Measurements from ENCODE around the gene WDR20.
A peak's percentile ranks its signal among the peaks of the same experiment; 100 is the strongest.

WDR20 gene

DNA sequence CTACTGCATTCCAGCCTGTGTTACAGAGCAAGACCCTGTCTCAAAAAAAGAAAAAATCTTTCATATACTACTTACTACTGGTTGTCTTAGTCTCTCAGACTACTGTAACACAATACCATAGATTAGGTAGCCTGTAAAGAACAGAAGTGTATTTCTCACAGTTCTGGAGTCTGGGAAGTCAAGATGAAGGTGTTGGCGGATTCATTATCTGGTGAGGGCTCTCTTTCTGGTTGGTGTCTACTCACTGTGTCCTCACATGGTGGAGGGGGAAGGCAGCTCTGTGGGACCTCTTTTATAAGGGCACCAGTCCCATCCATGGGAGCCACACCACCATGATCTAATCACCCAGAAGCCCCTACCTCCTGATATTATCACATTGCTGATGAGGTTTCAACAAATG is 14.4 kb downstream of the WDR20 start:
- peaks cover 0 to 6% (median 0%) of the 10 kb centered on the region in 11 experiments; a peak in 2 of 22 replicates for H3K9me3 ChIP-seq (replicated peaks in 1 of 11)
- H3K4me1 ChIP-seq: peaks cover 0 to 38% (median 9%) of the 10 kb centered on the region in 10 experiments; a peak in 14 of 20 replicates
- no peak overlapping the region for H3K4me2 ChIP-seq
- H3K27ac ChIP-seq: no peak overlapping the region
- peaks cover 81 to 100% (median 99%) of the 10 kb centered on the region in 11 experiments for H4K20me1 ChIP-seq
- H3K27me3 ChIP-seq: no peaks in the 10 kb centered on the region
- no peak overlapping the region for H3K9ac ChIP-seq
- no peak overlapping the region for H3K4me3 ChIP-seq
- no peak for TF ChIP-seq Cebpa-rat (IDR thresholded peaks at IDR 0.05)
- peaks cover 30 to 72% (median 43%) of the 10 kb centered on the region in 11 experiments for H3K36me3 ChIP-seq

DNA sequence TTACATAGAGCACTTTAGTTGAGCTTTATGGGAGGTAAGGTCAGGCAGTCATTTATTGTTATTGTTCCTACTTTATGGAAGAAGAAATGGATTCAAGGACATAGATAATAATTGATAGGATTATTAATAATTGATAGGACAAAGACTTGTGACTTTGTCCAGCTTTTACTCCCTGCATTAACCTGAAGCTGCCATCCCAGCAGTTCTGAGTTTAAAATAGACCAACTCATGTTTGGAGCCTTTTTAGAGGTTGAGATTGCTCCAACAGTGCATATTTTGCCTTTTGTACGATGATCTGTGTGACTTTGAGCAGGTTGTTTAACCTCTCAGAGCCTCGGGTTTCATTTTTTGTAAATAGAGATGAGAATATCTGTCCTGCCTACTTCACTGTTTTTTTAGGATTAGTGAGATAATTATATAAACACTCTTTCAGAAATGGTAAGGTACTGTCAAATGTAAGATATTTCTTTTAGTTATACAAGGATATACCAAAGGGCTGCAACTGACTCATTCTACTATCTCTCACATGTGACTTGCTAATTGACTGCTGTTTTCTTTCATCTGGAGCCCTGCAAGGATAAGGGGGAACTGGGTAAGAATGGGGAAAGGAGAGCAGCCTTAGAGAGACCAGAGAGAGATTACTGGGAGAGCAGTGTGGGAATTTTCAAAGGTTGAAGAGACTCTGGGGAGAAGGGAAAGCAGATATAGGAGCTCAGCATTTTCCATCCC is 15.3 kb downstream of the WDR20 start:
- H4K20me1 ChIP-seq: peaks cover 81 to 100% (median 99%) of the 10 kb centered on the region in 11 experiments

DNA sequence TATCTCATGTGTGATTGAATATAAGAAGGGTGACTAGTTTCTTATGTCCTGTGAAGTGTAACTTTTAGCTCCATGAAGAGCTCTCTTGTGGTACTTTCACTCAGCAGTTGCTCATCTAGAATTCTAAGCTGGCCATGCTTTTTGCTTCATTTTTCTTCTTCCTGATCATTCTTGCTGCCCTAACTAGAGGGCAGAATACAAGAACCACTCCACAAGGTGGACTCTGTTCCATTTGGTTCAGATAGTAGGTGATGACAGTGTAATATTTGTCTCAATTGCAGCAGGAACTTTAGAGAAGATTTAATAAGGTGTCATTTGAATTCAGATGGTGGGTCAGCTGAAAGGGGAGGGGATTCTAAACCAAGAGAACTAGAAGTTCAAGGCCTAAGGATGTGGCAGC is 17.6 kb downstream of the WDR20 start:
- no peak for TF ChIP-seq Cebpa-rat (IDR thresholded peaks at IDR 0.05)
- Histone ChIP-seq H3K27me3 (no peaks in the 10 kb centered on the region), H3K9ac (no peak overlapping the region), H3K4me2 (peak overlapping the region in 2 of 11 experiments; percentile 2 to 48; a peak in 2 of 22 replicates), H3K4me1 (peaks cover 7 to 43% (median 15%) of the 10 kb centered on the region in 10 experiments; a peak in 18 of 20 replicates), H3K4me3 (no peak overlapping the region), H4K20me1 (peaks cover 72 to 98% (median 96%) of the 10 kb centered on the region in 11 experiments), H3K9me3 (replicated peaks in 1 of 11) (peaks cover 0 to 5% (median 0%) of the 10 kb centered on the region in 11 experiments; a peak in 1 of 22 replicates), H3K36me3 (peaks cover 24 to 62% (median 44%) of the 10 kb centered on the region in 11 experiments), H3K27ac (no peak overlapping the region; a peak in 1 of 22 replicates)

More for the DNA sequence above, 15.3 kb downstream of the WDR20 start:
- Histone ChIP-seq H3K9me3 (replicated peaks in 1 of 11) (peaks cover 0 to 6% (median 0%) of the 10 kb centered on the region in 11 experiments; a peak in 2 of 22 replicates), H3K27ac (no peak overlapping the region), H3K36me3 (peaks cover 36 to 74% (median 51%) of the 10 kb centered on the region in 11 experiments), H3K4me1 (peaks cover 7 to 38% (median 14%) of the 10 kb centered on the region in 10 experiments; a peak in 18 of 20 replicates), H3K4me3 (no peak overlapping the region), H3K27me3 (no peaks in the 10 kb centered on the region), H3K4me2 (no peak overlapping the region), H3K9ac (no peak overlapping the region)
- no peak for TF ChIP-seq Cebpa-rat (IDR thresholded peaks at IDR 0.05)

DNA sequence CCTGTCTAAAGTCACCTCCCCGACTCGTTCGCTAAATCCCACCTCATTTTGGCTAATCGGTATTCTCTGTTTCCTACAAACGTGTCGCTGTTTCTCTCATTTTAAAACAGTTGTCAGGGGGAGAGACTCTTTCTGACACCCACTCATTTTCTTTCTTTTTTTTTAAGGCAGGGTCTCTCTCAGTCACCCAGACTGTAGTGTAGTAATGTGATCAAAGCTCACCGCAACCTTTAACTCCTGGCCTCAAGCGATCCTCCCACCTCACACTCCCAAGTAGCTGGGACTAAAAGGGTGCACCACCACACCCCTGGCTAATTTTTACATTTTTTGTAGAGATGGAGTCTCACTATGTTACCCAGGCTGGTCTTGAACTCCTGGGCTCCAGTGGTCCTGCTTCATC is 19.1 kb downstream of the WDR20 start:
- peak overlapping the region in 1 of 11 experiments; percentile 7; a peak in 1 of 22 replicates for H3K4me2 ChIP-seq
- no peaks in the 10 kb centered on the region for H3K27me3 ChIP-seq
- H3K9me3 ChIP-seq (replicated peaks in 1 of 11): no peaks in the 10 kb centered on the region
- H4K20me1 ChIP-seq: peaks cover 69 to 99% (median 97%) of the 10 kb centered on the region in 11 experiments
- TF ChIP-seq Cebpa-rat (IDR thresholded peaks at IDR 0.05): no peak
- no peak overlapping the region for H3K4me3 ChIP-seq
- H3K36me3 ChIP-seq: peaks cover 22 to 64% (median 46%) of the 10 kb centered on the region in 11 experiments; a peak in 21 of 22 replicates
- no peak overlapping the region for H3K9ac ChIP-seq
- peaks cover 7 to 55% (median 20%) of the 10 kb centered on the region in 10 experiments for H3K4me1 ChIP-seq
- no peak overlapping the region for H3K27ac ChIP-seq

DNA sequence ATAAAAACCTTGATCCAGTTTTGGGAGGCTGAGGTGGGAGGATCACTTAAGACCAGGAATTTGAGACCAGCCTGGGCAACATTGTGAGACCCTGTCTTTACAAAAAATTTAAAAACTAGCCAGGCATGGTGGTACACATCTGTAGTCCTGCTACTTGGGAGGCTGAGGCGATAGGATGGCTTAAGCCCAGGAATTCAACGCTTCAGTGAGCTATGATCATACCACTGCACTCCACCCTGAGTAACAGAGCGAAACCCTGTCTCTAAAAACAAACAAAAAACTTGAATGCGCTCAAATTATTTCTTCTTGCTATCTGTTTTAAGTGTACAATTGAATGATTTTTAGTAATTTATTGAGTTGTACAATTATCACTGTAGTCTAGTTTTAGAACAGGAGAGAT is 20.1 kb downstream of the WDR20 start:
- no peak overlapping the region for H3K4me3 ChIP-seq
- peaks cover 8 to 61% (median 24%) of the 10 kb centered on the region in 10 experiments for H3K4me1 ChIP-seq
- H3K9me3 ChIP-seq (replicated peaks in 1 of 11): no peaks in the 10 kb centered on the region
- peaks cover 66 to 99% (median 97%) of the 10 kb centered on the region in 11 experiments for H4K20me1 ChIP-seq
- H3K27ac ChIP-seq: no peak overlapping the region
- peak overlapping the region in 6 of 11 experiments; percentile 3 to 21 (median 14); a peak in 5 of 22 replicates for H3K4me2 ChIP-seq
- no peaks in the 10 kb centered on the region for H3K27me3 ChIP-seq
- no peak overlapping the region for H3K9ac ChIP-seq
- TF ChIP-seq Cebpa-rat (IDR thresholded peaks at IDR 0.05): no peak
- H3K36me3 ChIP-seq: peaks cover 21 to 69% (median 42%) of the 10 kb centered on the region in 11 experiments; a peak in 20 of 22 replicates

DNA sequence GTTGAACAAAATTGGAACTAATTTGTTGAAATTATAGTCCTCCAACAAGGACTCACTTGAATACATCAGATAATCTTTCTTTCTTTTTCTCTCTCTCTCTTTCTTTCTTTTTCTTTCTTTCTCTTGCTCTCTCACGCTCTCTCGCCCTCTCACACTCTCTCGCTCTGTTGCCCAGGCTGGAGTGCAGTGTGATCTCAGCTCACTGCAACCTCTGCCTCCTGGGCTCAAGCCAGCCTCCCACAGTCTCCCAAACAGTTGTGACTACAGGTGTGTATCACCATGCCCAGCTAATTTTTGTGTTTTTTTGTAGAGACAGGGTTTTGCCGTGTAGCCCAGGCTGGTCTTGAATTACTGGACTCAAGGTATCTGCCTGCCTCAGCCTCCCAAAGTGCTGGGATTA is 22.8 kb downstream of the WDR20 start:
- Histone ChIP-seq H3K27me3 (no peaks in the 10 kb centered on the region), H3K4me3 (no peak overlapping the region), H3K4me1 (peaks cover 8 to 47% (median 27%) of the 10 kb centered on the region in 10 experiments), H3K36me3 (peaks cover 26 to 68% (median 46%) of the 10 kb centered on the region in 11 experiments; a peak in 21 of 22 replicates), H3K27ac (no peak overlapping the region), H3K9me3 (replicated peaks in 1 of 11) (no peaks in the 10 kb centered on the region), H3K4me2 (peak overlapping the region in 1 of 11 experiments; percentile 19; a peak in 1 of 22 replicates), H3K9ac (no peak overlapping the region), H4K20me1 (peaks cover 61 to 98% (median 96%) of the 10 kb centered on the region in 11 experiments)
- TF ChIP-seq Cebpa-rat (IDR thresholded peaks at IDR 0.05): no peak

DNA sequence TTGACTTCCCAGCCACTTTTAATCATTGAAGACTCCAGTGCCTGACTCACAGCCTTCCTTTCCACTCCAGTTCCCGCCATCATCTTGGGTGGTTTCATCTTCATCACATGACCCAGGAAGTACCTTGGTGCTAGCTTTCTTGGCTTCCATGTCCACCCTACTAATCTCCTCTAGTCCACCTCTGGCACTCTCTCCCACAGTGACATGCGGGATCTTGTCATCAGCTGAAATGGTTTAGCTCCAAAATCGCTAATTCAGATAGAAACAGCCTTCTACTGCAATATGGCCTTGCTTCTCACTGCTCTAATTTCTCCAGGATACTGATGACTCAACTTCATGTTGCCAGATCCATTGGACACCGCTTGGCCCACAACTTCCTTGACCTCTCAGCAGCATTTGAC is 24.5 kb downstream of the WDR20 start:
- Histone ChIP-seq H3K9ac (no peak overlapping the region), H3K36me3 (peaks cover 22 to 59% (median 50%) of the 10 kb centered on the region in 11 experiments; a peak in 21 of 22 replicates), H4K20me1 (peaks cover 54 to 98% (median 95%) of the 10 kb centered on the region in 11 experiments), H3K27ac (no peak overlapping the region), H3K4me2 (peak overlapping the region in 4 of 11 experiments; percentile 27 to 49 (median 36); a peak in 6 of 22 replicates), H3K27me3 (no peaks in the 10 kb centered on the region), H3K4me1 (peaks cover 7 to 43% (median 19%) of the 10 kb centered on the region in 10 experiments), H3K9me3 (replicated peaks in 1 of 11) (no peaks in the 10 kb centered on the region), H3K4me3 (no peak overlapping the region)
- TF ChIP-seq Cebpa-rat (IDR thresholded peaks at IDR 0.05): no peak

DNA sequence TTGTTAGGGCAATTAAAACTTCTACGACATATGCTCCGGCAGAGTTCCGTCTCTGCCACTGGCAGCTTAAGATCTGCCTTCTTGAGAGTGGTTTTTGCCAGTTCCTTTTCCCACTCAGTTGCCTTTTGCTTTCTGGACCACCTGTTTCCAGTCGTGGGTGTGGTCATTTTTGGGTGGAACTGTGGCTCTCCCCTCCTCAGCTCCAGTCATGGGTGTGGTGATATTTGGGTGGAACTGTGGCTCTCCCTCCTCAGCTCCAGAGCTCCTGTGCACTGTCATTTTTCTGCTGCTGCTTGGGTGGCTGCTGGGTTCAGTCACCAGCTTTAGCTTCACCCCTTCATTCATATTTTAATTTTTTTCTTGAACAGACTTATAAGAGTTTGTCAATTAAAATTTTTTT is 25.3 kb downstream of the WDR20 start:
- no peaks in the 10 kb centered on the region for H3K9me3 ChIP-seq (replicated peaks in 1 of 11)
- no peak for TF ChIP-seq Cebpa-rat (IDR thresholded peaks at IDR 0.05)
- peaks cover 0 to 43% (median 12%) of the 10 kb centered on the region in 10 experiments; a peak in 16 of 20 replicates for H3K4me1 ChIP-seq
- H3K4me3 ChIP-seq: no peak overlapping the region
- peaks cover 24 to 59% (median 47%) of the 10 kb centered on the region in 11 experiments; a peak in 21 of 22 replicates for H3K36me3 ChIP-seq
- no peak overlapping the region for H3K27ac ChIP-seq
- H3K4me2 ChIP-seq: peak overlapping the region in 5 of 11 experiments; percentile 11 to 52 (median 36); a peak in 7 of 22 replicates
- peaks cover 52 to 98% (median 94%) of the 10 kb centered on the region in 11 experiments for H4K20me1 ChIP-seq
- H3K27me3 ChIP-seq: no peaks in the 10 kb centered on the region
- no peak overlapping the region for H3K9ac ChIP-seq

DNA sequence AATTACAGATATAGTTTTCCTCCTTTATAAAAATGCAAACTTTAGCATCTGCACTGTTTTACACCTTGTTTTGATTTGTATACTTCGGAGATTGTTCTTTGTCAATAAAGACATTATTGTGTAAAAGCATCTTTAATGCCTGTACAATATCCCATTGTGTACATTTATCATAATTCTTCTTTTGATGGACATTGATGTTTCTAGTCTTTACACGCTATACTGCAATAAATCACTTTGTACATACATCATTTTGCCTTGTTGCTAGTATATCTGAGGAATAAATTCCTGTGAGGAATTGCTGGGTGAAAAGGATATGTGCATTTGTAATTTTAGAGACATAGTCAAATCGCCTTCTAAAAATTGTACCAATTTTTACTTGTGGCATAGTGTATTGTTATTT is 30.4 kb downstream of the WDR20 start:
- H3K27me3 ChIP-seq: no peaks in the 10 kb centered on the region
- H3K9ac ChIP-seq: no peak overlapping the region
- H3K9me3 ChIP-seq (replicated peaks in 1 of 11): peaks cover 0 to 11% (median 0%) of the 10 kb centered on the region in 11 experiments; a peak in 3 of 22 replicates
- peaks cover 0 to 40% (median 24%) of the 10 kb centered on the region in 11 experiments; a peak in 18 of 22 replicates for H3K36me3 ChIP-seq
- peaks cover 0 to 14% (median under 1%) of the 10 kb centered on the region in 10 experiments; a peak in 10 of 20 replicates for H3K4me1 ChIP-seq
- peaks cover 31 to 77% (median 62%) of the 10 kb centered on the region in 11 experiments; a peak in 21 of 22 replicates for H4K20me1 ChIP-seq
- no peak overlapping the region for H3K4me2 ChIP-seq
- no peak overlapping the region for H3K27ac ChIP-seq
- TF ChIP-seq Cebpa-rat (IDR thresholded peaks at IDR 0.05): no peak
- no peak overlapping the region for H3K4me3 ChIP-seq

Data from BLaER1 treated with 17β-estradiol and CSF1 and Interleukin-3, amounts not matched to agents 10 nM and 100 nM (cell line).